Hepatocyte (in vitro differentiated cells): ENCODE data around the gene KDM4C. TPM values are rescaled to one million over a fixed set of nuclear protein-coding genes. Genes with fewer than 3 reads are reported as not detected.
A peak's percentile ranks its signal among the peaks of the same experiment; 100 is the strongest.

Source experiments
- DNase-seq: peaks from one replicate; pipeline ENCODE4 v3.0.0-alpha.2; 2016; ENCODE audit warnings: low spot score
- H2AFZ ChIP-seq: fragments of 200-600 bp; sonication (generic); 2 replicates; pipeline ENCODE4 v1.6.0; 2016; ENCODE audit warnings: antibody characterized with exemption, mild to moderate bottlenecking
- H3K27ac ChIP-seq: fragments of 200-600 bp; sonication (generic); 2 replicates; pipeline ENCODE4 v1.5.1; 2016; ENCODE audit warnings: mild to moderate bottlenecking
- H3K27me3 ChIP-seq: fragments of 200-600 bp; sonication (generic); 2 replicates; pipeline ENCODE4 v1.6.1; 2016
- H3K36me3 ChIP-seq: fragments of 200-600 bp; sonication (generic); replicated peaks from 2 replicates; pipeline ENCODE4 v1.5.1; 2016; ENCODE audit warnings: low read depth; ENCODE audit not compliant: insufficient read depth
- H3K4me1 ChIP-seq: fragments of 200-600 bp; sonication (generic); 2 replicates; pipeline ENCODE4 v1.5.1; 2016; ENCODE audit warnings: mild to moderate bottlenecking, moderate library complexity; ENCODE audit not compliant: insufficient read depth
- H3K4me2 ChIP-seq: fragments of 200-600 bp; sonication (generic); 2 replicates; pipeline ENCODE4 v1.6.0; 2016
- H3K4me3 ChIP-seq: fragments of 200-600 bp; sonication (generic); 2 replicates; pipeline ENCODE4 v1.5.1; 2016; ENCODE audit warnings: mild to moderate bottlenecking
- H3K79me2 ChIP-seq: fragments of 200-600 bp; sonication (generic); 2 replicates; pipeline ENCODE4 v1.6.0; 2017; ENCODE audit warnings: mild to moderate bottlenecking
- H3K9me2 ChIP-seq: fragments of 200-600 bp; sonication (generic); replicated peaks from 2 replicates; pipeline ENCODE4 v1.6.0; 2017; ENCODE audit warnings: mild to moderate bottlenecking; ENCODE audit not compliant: insufficient read depth
- H3K9me3 ChIP-seq: fragments of 200-600 bp; sonication (generic); 2 replicates; pipeline ENCODE4 v1.5.1; 2016; ENCODE audit warnings: low read depth, mild to moderate bottlenecking
- H4K20me1 ChIP-seq: fragments of 200-600 bp; sonication (generic); 2 replicates; pipeline ENCODE4 v1.6.0; 2016; ENCODE audit warnings: mild to moderate bottlenecking; ENCODE audit not compliant: insufficient read depth, poor library complexity, severe bottlenecking
- EZH2 ChIP-seq: fragments of 200-600 bp; sonication (generic); IDR thresholded peaks from 2 replicates; pipeline ENCODE4 v1.6.1; 2016; ENCODE audit warnings: antibody characterized with exemption, mild to moderate bottlenecking, borderline replicate concordance
- EZH2phosphoT487 ChIP-seq: fragments of 200-600 bp; sonication (generic); IDR thresholded peaks from one replicate; pipeline ENCODE4 v1.6.1; 2018; ENCODE audit warnings: antibody characterized with exemption, mild to moderate bottlenecking, low read depth, moderate library complexity; ENCODE audit not compliant: unreplicated experiment, severe bottlenecking
- WGBS: methylation state at CpG from one replicate; pipeline ENCODE4 v1.1.6; 2016; ENCODE audit warnings: low lambda C conversion rate; ENCODE audit errors: missing lambda C conversion rate; 5-methylcytosine and 5-hydroxymethylcytosine counted together
- polyA plus RNA-seq: library from polyadenylated mRNA; unstranded; fragments of >200 nt; fragmentation: Nextera tagmentation; extraction: Ambion mirVana; gene quantifications from 2 replicates; pipeline ENCODE4 v1.2.1, GENCODE V29; 2016
- total RNA-seq: library from RNA; depleted of rRNA; stranded (reverse); fragments of >200 nt; gene quantifications from 2 replicates; pipeline ENCODE4 v1.2.3, GENCODE V29; 2014
- TF ChIP-seq, protein P1 (sequence below): fragments of 200-600 bp; sonication (generic); IDR thresholded peaks from 2 replicates; pipeline ENCODE4 v1.5.1; 2016; ENCODE audit warnings: antibody characterized with exemption, mild to moderate bottlenecking; ENCODE audit not compliant: poor library complexity

The KDM4C gene
- total and polyA plus RNA-seq, 2 experiments from 2014 or later, result 16.1 to 28.7 TPM

DNA sequence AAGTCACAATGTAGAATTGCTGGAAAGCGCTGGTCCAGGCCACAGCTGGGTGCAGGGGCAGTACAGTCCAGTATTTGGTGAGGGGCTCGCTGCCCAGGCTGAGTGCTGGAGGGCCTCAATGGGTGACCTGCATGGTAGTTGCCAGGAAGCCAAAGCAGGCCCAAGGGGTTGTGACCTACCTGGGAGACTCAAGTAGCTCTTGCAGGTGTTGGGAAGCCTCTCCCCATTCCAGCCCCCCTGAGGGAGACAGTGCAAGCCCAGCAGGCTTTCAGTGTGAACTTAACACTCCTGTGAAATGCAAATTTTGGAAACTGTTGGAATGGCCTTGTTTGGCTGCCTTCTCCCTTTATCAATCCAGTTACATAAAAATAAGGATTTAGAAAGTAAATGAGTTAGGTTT is 13.9 kb downstream of the KDM4C start:
- TF ChIP-seq EZH2phosphoT487 (no peak), EZH2 (no peak)
- TF ChIP-seq, protein P1, sequence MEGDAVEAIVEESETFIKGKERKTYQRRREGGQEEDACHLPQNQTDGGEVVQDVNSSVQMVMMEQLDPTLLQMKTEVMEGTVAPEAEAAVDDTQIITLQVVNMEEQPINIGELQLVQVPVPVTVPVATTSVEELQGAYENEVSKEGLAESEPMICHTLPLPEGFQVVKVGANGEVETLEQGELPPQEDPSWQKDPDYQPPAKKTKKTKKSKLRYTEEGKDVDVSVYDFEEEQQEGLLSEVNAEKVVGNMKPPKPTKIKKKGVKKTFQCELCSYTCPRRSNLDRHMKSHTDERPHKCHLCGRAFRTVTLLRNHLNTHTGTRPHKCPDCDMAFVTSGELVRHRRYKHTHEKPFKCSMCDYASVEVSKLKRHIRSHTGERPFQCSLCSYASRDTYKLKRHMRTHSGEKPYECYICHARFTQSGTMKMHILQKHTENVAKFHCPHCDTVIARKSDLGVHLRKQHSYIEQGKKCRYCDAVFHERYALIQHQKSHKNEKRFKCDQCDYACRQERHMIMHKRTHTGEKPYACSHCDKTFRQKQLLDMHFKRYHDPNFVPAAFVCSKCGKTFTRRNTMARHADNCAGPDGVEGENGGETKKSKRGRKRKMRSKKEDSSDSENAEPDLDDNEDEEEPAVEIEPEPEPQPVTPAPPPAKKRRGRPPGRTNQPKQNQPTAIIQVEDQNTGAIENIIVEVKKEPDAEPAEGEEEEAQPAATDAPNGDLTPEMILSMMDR, result no peak
- H3K4me2 ChIP-seq, result no peak overlapping the region
- H3K9me2 ChIP-seq, result no peaks in the 10 kb centered on the region
- H3K79me2 ChIP-seq, result peaks cover 98% of the 10 kb centered on the region
- no peaks in the 10 kb centered on the region for H3K9me3 ChIP-seq
- no peak overlapping the region for H2AFZ ChIP-seq
- no peaks in the 10 kb centered on the region for H3K36me3 ChIP-seq
- H3K4me3 ChIP-seq, result no peak overlapping the region
- H4K20me1 ChIP-seq, result no peaks in the 10 kb centered on the region
- DNase-seq, result no peak
- no peak overlapping the region for H3K27ac ChIP-seq
- 89% methylated on average over 2 of the region's 2 CpGs for WGBS
- H3K27me3 ChIP-seq, result no peaks in the 10 kb centered on the region
- no peaks in the 10 kb centered on the region for H3K4me1 ChIP-seq

DNA sequence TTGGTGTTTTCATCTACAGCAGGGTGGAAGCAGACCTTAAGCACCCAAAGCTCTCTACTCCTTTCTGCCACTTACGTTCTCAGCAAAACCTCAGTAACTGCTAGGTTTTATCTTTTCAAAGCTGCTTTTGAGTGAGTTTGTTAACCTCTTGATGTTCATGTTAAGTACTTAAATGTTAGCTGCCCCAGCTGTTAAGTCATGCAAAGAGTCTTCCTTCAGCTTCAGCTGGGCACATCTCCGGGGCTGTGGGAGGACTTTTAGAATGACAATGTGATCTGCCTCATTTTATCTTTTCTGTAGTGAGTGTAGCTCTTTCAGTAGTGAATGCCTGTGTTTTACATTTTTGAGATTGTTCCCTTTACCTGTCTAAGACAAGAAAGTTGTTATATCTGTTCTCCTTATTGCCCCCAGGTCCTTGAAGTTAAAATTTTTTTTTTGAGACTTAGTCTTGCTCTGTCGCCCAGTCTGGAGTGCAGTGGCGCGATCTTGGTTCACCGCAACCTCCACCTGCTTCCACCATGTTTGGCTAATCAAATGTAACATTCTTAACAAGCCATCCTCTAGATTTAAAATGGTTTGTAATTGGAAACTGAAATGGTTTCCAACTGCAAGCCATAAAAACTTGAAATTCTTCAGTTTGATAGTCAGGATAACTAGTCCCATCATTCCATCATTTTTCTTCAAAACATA is 19.6 kb downstream of the KDM4C start:
- no peaks in the 10 kb centered on the region for H3K36me3 ChIP-seq
- no peaks in the 10 kb centered on the region for H3K9me2 ChIP-seq
- peaks cover 81% of the 10 kb centered on the region for H3K79me2 ChIP-seq
- no peaks in the 10 kb centered on the region for H3K9me3 ChIP-seq
- peaks cover 20% of the 10 kb centered on the region for H3K4me1 ChIP-seq
- H3K4me2 ChIP-seq, result peak overlapping the region; percentile 29
- no peaks in the 10 kb centered on the region for H3K27me3 ChIP-seq
- H3K27ac ChIP-seq, result peak overlapping the region; percentile 7
- TF ChIP-seq EZH2phosphoT487 (no peak), EZH2 (no peak)
- TF ChIP-seq, protein P1, result no peak
- DNase-seq, result no peak
- 60% methylated on average over 6 of the region's 6 CpGs for WGBS
- no peak overlapping the region for H3K4me3 ChIP-seq
- H2AFZ ChIP-seq, result no peak overlapping the region
- peaks cover 7% of the 10 kb centered on the region for H4K20me1 ChIP-seq

DNA sequence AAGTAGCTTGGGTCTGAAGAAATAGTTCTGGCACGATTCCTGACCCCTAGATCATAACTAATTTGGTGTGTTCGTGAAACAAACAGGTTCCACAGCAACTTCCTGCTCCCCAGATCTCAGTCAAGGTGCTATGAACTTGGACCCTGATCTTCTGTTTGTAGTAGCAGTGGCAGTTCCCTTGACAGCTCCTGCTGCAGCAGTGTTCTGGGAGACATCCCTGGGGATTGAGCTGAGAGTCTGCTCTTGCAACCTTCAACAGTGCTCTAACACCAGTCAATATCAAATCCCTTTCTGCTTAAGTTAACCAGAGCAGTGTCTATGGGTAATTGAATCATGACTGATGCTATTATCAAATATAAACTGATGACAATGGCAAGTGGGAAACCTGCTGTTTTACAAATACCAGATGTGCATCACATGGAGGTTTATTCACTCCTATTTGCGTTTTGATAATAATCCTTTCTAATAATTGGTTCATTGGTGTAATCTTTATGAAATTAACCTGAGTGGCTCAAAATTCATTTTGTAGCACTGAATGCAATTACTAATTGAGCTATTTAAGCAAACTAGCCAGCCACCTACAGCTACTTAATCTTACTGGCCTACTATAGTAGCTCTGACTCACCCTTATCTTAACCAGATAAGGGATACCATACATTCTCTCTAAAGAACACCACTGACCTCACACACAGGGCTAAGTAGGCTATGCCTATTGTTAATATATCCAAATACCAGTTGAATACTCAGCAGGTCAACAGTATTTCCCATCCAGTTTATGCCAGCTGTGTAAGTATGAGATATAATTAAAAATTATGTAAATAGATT is 21.9 kb downstream of the KDM4C start:
- no peaks in the 10 kb centered on the region for H3K9me2 ChIP-seq
- no peak overlapping the region for H2AFZ ChIP-seq
- H3K9me3 ChIP-seq, result no peaks in the 10 kb centered on the region
- H4K20me1 ChIP-seq, result peaks cover 7% of the 10 kb centered on the region
- DNase-seq, result peak; percentile 39
- WGBS, result 36% methylated on average over 3 of the region's 3 CpGs
- peaks cover 20% of the 10 kb centered on the region for H3K4me1 ChIP-seq
- peaks cover 81% of the 10 kb centered on the region for H3K79me2 ChIP-seq
- no peak overlapping the region for H3K4me3 ChIP-seq
- no peaks in the 10 kb centered on the region for H3K36me3 ChIP-seq
- H3K27me3 ChIP-seq, result no peaks in the 10 kb centered on the region
- peak overlapping the region; percentile 66 for H3K4me2 ChIP-seq
- TF ChIP-seq EZH2 (no peak), EZH2phosphoT487 (no peak)
- TF ChIP-seq, protein P1, result no peak
- H3K27ac ChIP-seq, result peak overlapping the region; percentile 86
